Esophagus mucosa (tissue), 1 donor: ENCODE results near the gene PTPRCAP. TPM values are rescaled to one million over a fixed set of nuclear protein-coding genes. Genes with fewer than 3 reads are reported as not detected.
A peak's percentile ranks its signal among the peaks of the same experiment; 100 is the strongest.
"Not testable (repeated sequence)": the region's sequence is repeated elsewhere in the genome, so short reads cannot be mapped to it uniquely, and the experiment has no call there.

ENCODE experiments used
- ATAC-seq: fragments of 200-7000 bp; cut with Tn5 transposase; one replicate; pipeline ENCODE4 v1.9.1; 2020
- total RNA-seq: library from RNA; stranded (reverse); gene quantifications from one replicate; pipeline ENCODE4 v1.2.4, GENCODE V29; 2023
- donor health status: DM: yes; HTN: yes; CAD: no.

The PTPRCAP gene
- total RNA-seq, 1 donor from 2014 or later, result 2.5 TPM

GRCh38 chr11:67409261-67409666 lies 28.2 kb downstream of the PTPRCAP start:
- ATAC-seq, result peak; percentile 17

DNA sequence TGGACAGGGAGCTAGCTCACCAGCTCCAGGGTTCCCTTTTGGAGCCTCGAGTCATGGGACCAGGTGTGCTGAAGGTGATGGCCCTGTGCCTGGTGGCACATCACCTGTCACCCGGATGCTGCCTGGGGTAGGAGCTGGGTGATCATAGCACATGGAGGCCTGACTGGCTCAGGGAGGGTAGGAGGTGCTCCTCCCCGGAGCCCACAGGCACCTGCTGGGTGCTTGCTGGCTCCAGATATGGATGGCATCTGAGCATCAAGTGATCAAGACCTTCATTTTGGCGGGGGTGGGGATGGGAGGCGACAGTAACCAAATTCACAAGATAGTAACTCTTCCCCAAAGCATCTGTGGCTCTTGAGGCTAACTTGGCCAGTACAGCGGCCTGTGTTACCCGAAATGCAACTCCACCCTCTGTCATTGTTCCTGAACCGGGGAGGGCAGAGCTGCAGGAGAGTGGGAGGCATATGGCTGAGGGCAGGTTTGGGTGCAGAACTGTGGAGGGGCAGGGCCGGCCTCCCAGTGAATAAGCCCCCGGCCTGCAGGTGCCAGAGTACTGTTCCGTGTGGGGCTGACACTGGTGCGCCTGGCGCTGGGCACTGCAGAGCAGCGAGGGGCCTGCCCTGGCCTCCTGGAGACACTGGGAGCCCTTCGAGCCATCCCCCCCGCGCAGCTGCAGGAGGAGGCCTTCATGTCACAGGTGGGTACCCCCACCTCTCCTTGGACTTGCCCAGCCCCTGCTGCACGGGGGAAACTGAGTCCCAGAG lies 28.9 kb downstream of the PTPRCAP start:
- ATAC-seq, result no peak

GRCh38 chr11:67407688-67408163 lies 29.8 kb downstream of the PTPRCAP start:
- ATAC-seq, result no peak

DNA sequence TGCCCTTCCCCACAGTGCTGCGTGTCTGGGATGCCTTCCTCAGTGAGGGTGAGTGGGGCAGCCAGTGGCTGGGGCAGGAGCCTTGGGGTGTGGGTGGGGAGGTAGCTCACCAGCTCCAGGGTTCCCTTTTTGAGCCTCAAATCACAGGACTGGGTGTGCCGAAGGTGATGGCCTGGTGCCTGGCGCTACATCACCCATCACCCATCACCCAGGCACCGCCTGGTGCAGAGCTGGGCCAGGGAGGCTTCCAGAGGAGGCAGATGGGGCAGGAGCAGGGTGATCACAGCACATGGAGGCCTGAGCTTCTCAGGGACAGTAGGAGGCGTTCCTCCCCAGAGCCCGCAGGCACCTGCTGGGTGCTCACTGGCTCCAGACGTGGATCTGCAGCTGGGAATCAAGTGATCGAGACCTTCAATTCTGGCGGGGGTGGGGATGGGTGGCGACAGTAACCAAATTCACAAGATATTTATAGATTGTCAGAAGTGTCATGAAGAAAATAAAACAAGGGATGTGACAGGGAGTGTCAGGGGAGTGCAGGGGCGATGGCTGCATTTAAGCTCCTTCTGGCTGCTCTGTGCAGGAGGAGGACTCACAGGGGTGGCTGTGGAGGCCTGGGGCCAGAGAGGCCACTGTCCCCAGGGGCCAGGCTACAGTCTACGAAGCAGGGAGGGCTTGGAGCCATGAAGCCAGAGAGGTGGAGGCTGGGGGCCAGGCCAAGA lies 30.4 kb downstream of the PTPRCAP start:
- no peak for ATAC-seq

DNA sequence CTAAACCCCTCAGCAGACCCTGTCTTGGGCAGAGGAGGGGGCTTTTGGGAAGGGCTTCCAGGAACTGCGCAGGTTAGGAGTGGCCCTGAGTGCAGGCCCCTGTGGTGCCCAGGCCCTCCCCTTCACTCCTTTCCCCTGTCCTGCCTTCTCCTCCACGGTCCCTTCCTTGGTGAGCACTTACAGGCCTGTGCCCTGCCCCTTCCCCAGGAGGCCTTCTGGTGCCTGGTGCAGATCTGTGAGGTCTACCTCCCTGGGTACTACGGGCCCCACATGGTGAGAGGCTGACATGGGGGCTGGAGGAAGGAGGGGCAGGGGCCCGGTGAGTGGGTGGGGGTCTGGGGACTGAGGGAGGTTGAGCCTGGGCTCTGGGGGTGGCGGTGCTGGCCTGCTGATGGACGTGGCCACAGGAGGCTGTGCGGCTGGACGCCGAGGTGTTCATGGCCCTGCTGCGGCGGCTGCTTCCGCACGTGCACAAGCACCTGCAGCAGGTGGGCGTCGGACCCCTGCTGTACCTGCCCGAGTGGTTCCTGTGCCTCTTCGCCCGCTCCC lies 31.0 kb downstream of the PTPRCAP start:
- ATAC-seq, result no peak

- no peak for ATAC-seq
Observed at GRCh38 chr11:67405688-67406339, 31.7 kb downstream of the PTPRCAP start.

DNA sequence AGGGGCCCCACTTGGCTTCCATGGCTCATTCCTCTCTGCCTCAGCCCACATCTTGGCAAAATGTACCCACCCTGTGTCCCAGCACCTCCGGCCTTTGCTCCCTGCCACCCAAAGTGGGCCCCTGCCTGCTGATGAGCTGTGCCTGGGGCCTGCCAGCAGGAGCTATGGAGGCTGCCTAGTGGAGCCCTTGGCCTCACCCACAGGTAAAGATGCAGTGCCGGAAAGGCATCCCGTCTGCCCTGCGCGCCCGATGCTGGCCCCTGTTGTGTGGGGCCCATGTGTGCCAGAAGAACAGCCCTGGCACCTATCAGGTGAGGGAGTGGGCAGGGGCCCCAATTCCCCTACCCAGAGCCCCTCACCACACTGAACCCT lies 32.3 kb downstream of the PTPRCAP start:
- ATAC-seq, result no peak

- ATAC-seq, result no peak
Observed at GRCh38 chr11:67404515-67405195, 32.8 kb downstream of the PTPRCAP start.

GRCh38 chr11:67403085-67403484 lies 34.4 kb downstream of the PTPRCAP start:
- not testable (repeated sequence) for ATAC-seq

- not testable (repeated sequence) for ATAC-seq
Observed at GRCh38 chr11:67402192-67402839, 35.2 kb downstream of the PTPRCAP start.

DNA sequence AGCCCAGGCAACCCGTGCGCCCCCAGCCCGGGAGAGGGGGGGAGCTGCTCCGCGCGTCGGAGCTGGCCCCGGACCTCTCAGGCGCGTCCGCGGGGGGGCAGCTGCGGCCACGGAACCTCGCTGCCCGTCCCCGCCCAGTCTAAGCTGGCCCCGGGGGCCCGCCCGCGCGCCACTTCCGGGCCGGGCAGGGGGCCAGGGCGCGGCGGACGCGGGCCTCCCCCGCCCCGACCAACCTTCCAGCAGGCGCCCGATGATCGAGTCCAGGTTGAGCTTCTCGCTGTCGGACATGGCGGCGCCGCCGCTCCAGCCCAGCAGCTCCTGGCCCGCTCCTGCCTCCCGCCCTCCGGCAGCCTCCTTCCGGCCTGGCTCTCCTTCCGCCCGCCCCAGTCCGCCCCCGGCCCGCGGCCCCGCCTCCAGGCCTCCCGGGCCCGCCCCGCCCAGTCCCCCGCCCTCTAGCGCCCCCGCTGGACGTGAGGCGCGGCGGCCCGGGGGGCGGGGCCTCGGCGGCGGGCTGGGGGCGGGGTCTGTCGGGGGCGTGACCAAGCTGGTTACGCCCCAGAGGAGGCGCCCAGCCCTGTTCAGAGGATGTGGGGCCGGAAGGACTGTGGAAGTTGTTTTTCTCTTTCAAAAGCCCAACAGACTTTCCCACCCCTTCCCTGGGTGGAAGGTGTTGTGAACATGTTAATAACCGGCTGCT lies 35.8 kb downstream of the PTPRCAP start, which contains the start of gene PPP1CA:
TSS of gene PPP1CA (minus strand) at position 364 of the 697 bp plus-strand sequence. CDS start at position 288, 76 bp downstream.
- peak; percentile 89 for ATAC-seq

GRCh38 chr11:67400942-67401494 lies 36.5 kb downstream of the PTPRCAP start:
- ATAC-seq, result peak; percentile 3

DNA sequence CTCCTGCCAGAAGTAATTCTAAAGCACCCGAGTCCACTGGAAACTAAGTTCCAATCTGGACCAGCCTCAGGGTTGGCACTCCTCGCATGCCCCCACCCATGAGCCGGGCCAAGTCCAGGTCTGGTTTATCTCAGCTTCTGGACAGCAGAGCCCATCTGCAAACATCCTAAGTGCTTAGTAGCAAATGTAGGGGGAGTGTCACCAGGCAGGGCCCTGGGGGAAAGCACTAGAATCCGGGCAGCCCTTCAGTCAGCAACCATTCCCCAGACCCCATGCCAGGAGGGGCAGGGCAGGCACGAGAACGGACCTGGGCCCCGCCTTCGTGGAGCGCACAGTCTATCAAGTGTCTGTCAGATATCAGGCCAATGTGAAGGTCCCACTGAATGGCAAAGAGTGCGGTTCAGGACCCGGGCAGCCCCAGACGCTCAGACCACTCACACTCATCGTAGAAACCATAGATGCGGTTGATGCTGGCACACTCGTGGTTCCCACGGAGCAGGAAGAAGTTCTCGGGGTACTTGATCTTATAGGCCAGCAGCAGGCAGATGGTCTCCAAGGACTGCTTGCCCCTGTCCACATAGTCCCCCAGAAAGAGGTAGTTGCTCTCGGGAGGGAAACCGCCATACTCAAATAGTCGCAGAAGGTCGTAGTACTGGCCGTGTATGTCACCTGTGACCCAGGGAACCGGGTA lies 37.1 kb downstream of the PTPRCAP start:
- ATAC-seq, result no peak

DNA sequence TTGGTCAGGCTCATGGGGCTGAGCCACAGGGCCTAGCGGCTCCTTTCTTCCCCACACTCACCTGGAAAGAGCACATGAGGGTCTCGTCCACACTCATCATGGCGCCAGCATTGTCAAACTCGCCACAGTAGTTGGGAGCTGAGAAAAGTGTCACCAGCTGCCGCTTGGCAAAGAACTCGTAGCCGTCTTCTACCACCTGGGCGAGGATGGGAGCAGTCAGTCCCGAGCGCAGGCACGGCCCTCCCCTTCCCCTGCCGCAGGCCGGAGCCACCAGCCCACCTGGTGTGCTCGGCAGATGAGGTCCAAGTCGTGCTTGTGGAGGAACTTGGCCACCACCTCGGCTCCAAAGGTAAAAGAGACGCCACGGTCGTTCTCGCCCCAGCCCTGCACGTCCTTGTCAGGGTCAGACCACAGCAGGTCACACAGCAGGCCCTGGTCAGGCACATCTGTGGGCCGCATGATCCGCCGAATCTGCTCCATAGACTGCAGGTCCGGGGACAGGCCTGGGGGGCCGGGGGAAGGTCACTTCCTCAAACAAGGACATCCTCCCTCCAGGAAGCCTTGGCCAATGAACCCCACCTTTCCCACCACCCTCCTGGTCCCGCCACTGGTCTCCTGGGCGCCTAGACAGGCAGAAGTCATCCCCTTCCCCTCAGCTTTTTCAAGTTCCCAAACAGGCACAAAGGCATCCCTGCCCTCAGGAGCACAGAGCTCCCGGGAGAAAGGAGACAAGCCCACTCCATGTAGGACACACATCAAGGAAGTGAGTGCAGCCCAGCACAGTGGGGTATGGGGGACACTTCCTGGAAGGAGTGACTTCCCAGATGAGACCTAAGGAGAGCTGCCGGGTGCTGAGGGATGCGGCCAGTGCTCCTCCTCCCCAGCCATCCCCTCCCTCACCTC lies 38.6 kb downstream of the PTPRCAP start:
- ATAC-seq, result no peak

DNA sequence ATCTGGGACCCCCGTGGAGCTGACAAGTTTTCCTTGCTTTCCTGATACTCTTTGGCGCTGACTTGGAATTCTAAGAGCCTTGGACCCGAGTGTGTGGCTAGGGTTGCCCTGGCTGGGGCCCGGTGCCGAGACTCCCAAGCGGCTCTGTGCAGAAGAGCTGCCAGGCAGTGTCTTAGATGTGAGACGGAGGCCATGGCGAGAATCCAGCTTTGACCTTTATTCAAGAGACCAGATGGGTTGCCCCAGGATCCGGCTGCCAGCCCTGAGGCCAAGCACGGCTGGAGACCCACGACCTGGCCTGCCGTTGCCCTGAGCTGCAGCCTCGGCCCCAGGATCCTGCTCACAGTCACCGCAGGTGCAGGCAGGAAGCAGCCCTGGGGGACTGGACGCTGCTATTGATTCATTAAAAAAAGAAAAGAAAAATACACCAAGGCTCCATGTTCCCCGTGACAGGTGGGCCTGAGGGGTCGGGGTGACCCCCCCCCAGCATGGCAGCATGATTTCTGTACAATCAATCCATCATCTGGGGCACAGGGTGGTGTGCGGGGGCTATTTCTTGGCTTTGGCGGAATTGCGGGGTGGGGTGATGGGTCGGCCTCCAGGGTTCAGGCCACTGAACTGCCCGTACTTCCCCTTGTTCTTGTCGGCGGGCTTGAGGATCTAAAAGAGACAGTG lies 39.4 kb downstream of the PTPRCAP start:
- no peak for ATAC-seq

GRCh38 chr11:67397536-67397935 lies 39.9 kb downstream of the PTPRCAP start:
- ATAC-seq, result no peak

- no peak for ATAC-seq
Observed at GRCh38 chr11:67396587-67397389, 40.7 kb downstream of the PTPRCAP start.

- no peak for ATAC-seq
Observed at GRCh38 chr11:67396259-67396581, 41.3 kb downstream of the PTPRCAP start.
